ENCODE results near the gene NPIPB12. TPM values are rescaled to one million over a fixed set of nuclear protein-coding genes. Genes with fewer than 3 reads are reported as not detected.

Gene NPIPB12
- total RNA-seq, 1 experiment from 2014 or later = not detected

Other genes starting within 250 kb of the NPIPB12 start
- 1.2 TPM in 1 of 2 replicates, not detected in the other for gene NPIPB11, start 99.7 kb downstream of the NPIPB12 start, total RNA-seq (2014; rRNA removed; shearing (Covaris generic); ENCODE audit: low replicate concordance)
- 8.3 and 26.8 TPM in 2 replicates for gene BOLA2, start 52.1 kb downstream of the NPIPB12 start, total RNA-seq (2014; rRNA removed; shearing (Covaris generic); ENCODE audit: low replicate concordance)
- 41.9 and 71.1 TPM in 2 replicates for gene SLX1B, start 51.9 kb downstream of the NPIPB12 start, total RNA-seq (2014; rRNA removed; shearing (Covaris generic); ENCODE audit: low replicate concordance)
- 6.1 TPM in 1 of 2 replicates, not detected in the other for gene SULT1A4, start 46.5 kb downstream of the NPIPB12 start, total RNA-seq (2014; rRNA removed; shearing (Covaris generic); ENCODE audit: low replicate concordance)
- not detected in 2 replicates for gene SPN, start 156.8 kb upstream of the NPIPB12 start, total RNA-seq (2014; rRNA removed; shearing (Covaris generic); ENCODE audit: low replicate concordance)
- 0.36 and 0.64 TPM in 2 replicates for gene QPRT, start 172.8 kb upstream of the NPIPB12 start, total RNA-seq (2014; rRNA removed; shearing (Covaris generic); ENCODE audit: low replicate concordance)
- not detected in 2 replicates for gene C16orf54, start 239.6 kb upstream of the NPIPB12 start, total RNA-seq (2014; rRNA removed; shearing (Covaris generic); ENCODE audit: low replicate concordance)